Stimulated activated CD8-positive, alpha-beta memory T cell treated with anti-CD3 and anti-CD28 coated beads, Interleukin-15, amount 100 ng/mL, for 1 hour (primary cell): Measurements from ENCODE around the gene TAS1R3.

Experiments
- DNase-seq: peaks from one replicate; pipeline ENCODE4 v3.0.0-alpha.2; 2020; ENCODE audit warnings: low read depth

The TAS1R3 gene

GRCh38 chr1:1324084-1324523 lies 7.0 kb upstream of the TAS1R3 start:
- no peak for DNase-seq

- peak; percentile 91 for DNase-seq
Measured at GRCh38 chr1:1324524-1325287, 6.4 kb upstream of the TAS1R3 start, which contains the start of the genes CPTP and INTS11. CPTP (plus strand) TSS chr1:1324802; CDS start chr1:1326911, 2,109 bp downstream. INTS11 (minus strand) TSS chr1:1324660; CDS start chr1:1324608, 52 bp downstream.

- DNase-seq: no peak
Measured at GRCh38 chr1:1325288-1326074, 5.6 kb upstream of the TAS1R3 start.

GRCh38 chr1:1326075-1326605 lies 4.9 kb upstream of the TAS1R3 start:
- no peak for DNase-seq

- DNase-seq: no peak
Measured at GRCh38 chr1:1327291-1327690, 3.8 kb upstream of the TAS1R3 start.

GRCh38 chr1:1328254-1328653 lies 2.8 kb upstream of the TAS1R3 start:
- no peak for DNase-seq

GRCh38 chr1:1329304-1330210 lies 1.5 kb upstream of the TAS1R3 start:
- no peak for DNase-seq

GRCh38 chr1:1330366-1331067 lies 563 bp upstream of the TAS1R3 start:
- DNase-seq: no peak

- no peak for DNase-seq
Measured at GRCh38 chr1:1332031-1332755, 1.1 kb downstream of the TAS1R3 start.

- no peak for DNase-seq
Measured at GRCh38 chr1:1332774-1333480, 1.8 kb downstream of the TAS1R3 start.

GRCh38 chr1:1333551-1334241 lies 2.6 kb downstream of the TAS1R3 start:
- no peak for DNase-seq

GRCh38 chr1:1334835-1335234 lies 3.8 kb downstream of the TAS1R3 start:
- no peak for DNase-seq

- no peak for DNase-seq
Measured at GRCh38 chr1:1335283-1335682, 4.2 kb downstream of the TAS1R3 start.

GRCh38 chr1:1335792-1336248 lies 4.7 kb downstream of the TAS1R3 start:
- no peak for DNase-seq

- no peak for DNase-seq
Measured at GRCh38 chr1:1336446-1336845, 5.4 kb downstream of the TAS1R3 start.

GRCh38 chr1:1336931-1337792 lies 6.1 kb downstream of the TAS1R3 start:
- no peak for DNase-seq

GRCh38 chr1:1337793-1338147 lies 6.7 kb downstream of the TAS1R3 start:
- no peak for DNase-seq

GRCh38 chr1:1338278-1338677 lies 7.2 kb downstream of the TAS1R3 start:
- DNase-seq: no peak
